Activated gamma-delta T cell treated with Interleukin-2 at 50 U/mL for 16 hours (primary cell): ENCODE measurements around the gene SAMD15.
"Not testable (repeated sequence)": the region's sequence is repeated elsewhere in the genome, so short reads cannot be mapped to it uniquely, and the experiment has no call there.

Experiments used
- DNase-seq: peaks from one replicate; pipeline ENCODE4 v3.0.0-alpha.2; 2020

SAMD15 gene

GRCh38 chr14:77377502-77377844 is 294 bp downstream of the SAMD15 start:
- no peak for DNase-seq

DNA sequence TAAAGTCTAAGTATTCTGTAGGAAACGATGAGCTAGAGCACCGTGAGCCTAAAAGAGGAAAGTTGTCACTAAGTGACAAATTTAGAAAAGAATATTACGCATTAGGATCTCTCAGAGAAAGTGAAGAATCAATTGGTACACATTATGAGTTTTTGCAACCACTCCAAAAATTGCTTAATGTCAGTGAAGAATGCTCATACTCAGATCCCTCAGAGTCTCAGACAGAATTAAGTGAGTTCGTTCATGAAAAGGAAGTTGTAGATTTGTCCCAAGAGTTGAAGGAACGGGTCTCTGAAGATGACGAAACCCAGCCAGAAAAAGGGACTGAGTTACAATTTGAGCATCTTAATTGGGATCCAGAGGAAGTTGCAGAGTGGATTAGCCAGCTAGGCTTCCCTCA is 1.5 kb downstream of the SAMD15 start:
- no peak for DNase-seq

- DNase-seq: no peak
Measured at GRCh38 chr14:77390188-77390587, 13.0 kb downstream of the SAMD15 start.

DNA sequence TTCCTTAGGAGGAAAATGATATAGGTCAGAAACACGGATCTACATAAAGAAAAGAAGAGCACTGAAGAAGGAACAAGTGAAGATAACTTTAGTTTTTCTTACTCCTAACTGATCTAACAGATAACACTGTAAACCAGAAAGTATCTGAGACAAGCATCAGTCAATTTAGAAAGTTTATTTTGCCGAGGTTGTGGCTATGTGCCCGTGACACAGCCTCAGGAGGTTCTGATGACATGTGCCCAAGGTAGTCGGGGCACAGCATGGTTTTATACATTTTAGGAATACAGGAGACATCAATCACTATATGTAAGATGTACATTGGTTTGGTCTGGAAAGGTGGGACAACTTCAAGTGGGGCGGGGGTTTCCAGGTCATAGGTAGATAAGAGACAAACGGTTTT is 23.0 kb downstream of the SAMD15 start:
- DNase-seq: no peak

GRCh38 chr14:77403768-77404167 is 26.6 kb downstream of the SAMD15 start:
- no peak for DNase-seq

GRCh38 chr14:77406086-77406485 is 28.9 kb downstream of the SAMD15 start:
- DNase-seq: no peak

DNA sequence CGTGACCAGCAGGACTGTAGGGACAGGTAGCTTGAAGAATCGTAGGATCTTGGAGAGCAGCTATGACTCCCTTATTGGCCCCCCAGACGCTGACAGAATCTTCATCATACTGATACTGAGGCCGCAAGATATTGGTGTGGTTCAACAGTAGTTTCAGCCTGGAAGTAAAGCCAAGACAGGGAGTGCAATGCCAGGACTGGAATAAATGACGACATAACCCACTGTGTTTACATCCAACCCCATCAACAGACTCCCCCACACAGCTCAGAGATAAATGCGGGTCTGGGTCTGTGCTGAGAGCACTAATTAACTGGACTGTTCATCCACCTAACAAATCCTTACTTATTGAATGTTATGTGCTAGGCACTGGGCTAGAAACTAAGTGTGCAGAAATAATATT is 29.5 kb downstream of the SAMD15 start:
- no peak for DNase-seq

GRCh38 chr14:77407158-77407557 is 30.0 kb downstream of the SAMD15 start:
- DNase-seq: no peak

DNA sequence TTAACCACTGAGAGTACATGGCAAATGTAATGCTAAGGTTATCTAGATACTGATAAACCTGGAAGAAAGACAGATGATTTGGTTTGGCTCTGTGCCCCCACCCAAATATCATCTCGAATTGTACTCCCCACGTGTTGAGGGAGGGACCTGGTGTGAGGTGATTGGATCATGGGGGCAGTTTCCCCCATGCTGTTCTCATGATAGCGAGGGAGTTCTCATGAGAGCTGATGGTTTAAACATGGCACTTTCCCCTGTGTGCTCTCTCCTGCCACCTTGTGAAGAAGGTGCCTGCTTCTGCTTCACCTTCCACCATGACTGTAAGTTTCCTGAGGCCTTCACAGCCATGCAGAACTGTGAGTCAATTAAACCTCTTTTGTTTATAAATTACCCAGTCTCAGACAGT is 32.0 kb downstream of the SAMD15 start:
- DNase-seq: no peak

- not testable (repeated sequence) for DNase-seq
Measured at GRCh38 chr14:77415403-77416030, 38.3 kb downstream of the SAMD15 start.

GRCh38 chr14:77416098-77416497 is 38.9 kb downstream of the SAMD15 start:
- DNase-seq: not testable (repeated sequence)

DNA sequence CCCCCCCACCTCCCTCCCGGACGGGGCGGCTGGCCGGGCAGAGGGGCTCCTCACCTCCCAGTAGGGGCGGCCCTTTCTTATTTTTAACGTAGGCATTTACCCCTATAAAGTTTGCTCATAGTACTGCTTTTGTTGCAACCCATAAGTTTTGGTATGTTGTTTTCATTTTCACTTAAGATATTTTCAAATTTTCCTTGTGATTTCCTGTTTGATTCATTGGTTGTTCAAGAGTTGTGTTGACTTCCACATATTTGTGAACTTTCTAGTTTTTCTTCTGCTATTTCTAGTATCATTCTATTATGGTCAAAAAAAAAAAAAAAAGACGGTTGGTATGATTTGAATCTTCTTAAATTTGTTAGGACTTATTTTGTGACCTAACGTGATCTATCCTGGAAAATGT is 39.7 kb downstream of the SAMD15 start:
- no peak for DNase-seq

DNA sequence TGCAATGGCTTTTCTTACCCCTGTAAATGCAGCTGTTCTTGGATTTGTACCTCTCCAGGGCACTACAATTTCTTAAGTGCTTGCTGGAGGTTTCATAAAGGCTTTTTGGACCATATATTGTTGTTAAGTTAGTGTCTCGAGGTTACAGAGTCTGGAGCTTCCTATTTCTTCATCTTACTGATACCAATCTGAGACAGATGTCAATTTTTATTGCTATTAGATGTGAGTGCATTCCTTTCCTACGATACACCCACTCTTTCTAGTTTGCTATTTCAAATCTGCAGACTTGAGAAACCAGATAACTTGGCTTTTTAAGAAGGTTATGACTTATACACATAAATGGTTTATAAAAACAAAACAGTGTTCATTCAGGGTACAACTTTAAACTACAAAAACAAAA is 44.0 kb downstream of the SAMD15 start:
- no peak for DNase-seq

- DNase-seq: no peak
Measured at GRCh38 chr14:77423423-77423822, 46.2 kb downstream of the SAMD15 start, which contains the start of gene NOXRED1. Gene NOXRED1, minus strand, starts transcription at chr14:77423523. Its CDS starts 634 bp downstream, at chr14:77422889.

- DNase-seq: no peak
Measured at GRCh38 chr14:77424862-77425261, 47.7 kb downstream of the SAMD15 start.

- no peak for DNase-seq
Measured at GRCh38 chr14:77426396-77426795, 49.2 kb downstream of the SAMD15 start.

GRCh38 chr14:77436042-77436441 is 58.9 kb downstream of the SAMD15 start:
- no peak for DNase-seq

DNA sequence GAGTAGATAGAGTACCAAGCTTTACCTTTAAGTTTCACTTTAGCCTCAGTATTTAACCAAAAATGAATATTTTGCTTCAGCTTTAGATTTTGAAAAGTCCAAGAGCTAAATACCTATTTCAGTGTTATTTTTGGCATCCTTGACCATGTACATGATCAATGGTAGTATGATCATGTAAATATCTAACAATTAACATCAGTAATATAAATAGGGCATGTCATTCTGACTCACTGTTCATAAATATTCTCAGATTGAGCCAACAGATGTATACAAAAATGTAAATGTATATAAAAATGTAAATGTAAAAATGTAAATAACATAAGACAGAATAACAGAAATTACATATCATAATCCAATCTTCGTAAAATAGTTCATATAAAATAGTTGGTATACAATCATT is 61.4 kb downstream of the SAMD15 start:
- DNase-seq: no peak

DNA sequence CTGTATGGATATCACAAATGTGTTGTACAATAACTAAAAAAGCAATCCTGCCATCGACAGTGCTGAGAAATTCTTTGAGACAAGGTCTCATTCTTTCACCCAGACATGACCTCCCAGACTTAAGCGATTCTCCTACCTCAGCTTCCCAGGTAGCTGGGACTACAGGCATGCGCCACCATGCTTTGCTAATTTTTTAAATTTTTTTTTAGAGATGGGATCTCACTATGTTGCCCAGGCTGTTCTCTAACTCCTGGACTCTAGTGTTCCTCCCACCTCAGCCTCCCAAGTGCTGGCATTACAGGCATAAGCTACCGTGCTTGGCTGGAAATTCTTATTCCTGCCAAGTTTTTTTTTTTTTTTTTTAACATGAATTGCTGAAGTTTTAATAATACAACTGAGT is 62.7 kb downstream of the SAMD15 start:
- no peak for DNase-seq
